Ovary (tissue), 9 donors: Measurements from ENCODE around the gene GPR150. TPM values are rescaled to one million over a fixed set of nuclear protein-coding genes. Genes with fewer than 3 reads are reported as not detected.

Experiments
- DNase-seq, 5 donors: peaks; one replicate each; pipeline ENCODE4 v3.0.0-alpha.2; 2019 to 2020
- H3K27ac ChIP-seq, 2 donors: fragments of 200-600 bp; one replicate each; pipeline versions ENCODE4 v1.5.1 to v1.8.0; 2019 to 2022
- H3K27me3 ChIP-seq: fragments of 200-600 bp; one replicate; pipeline ENCODE4 v1.8.0; 2022
- H3K36me3 ChIP-seq: fragments of 200-600 bp; sonication (generic); one replicate; pipeline ENCODE4 v1.5.1; 2019
- H3K4me1 ChIP-seq: one replicate; pipeline ENCODE4 v1.8.1; 2013; ENCODE audit warnings: mild to moderate bottlenecking, moderate library complexity; ENCODE audit not compliant: insufficient read depth
- H3K4me3 ChIP-seq: fragments of 200-600 bp; sonication (generic); one replicate; pipeline ENCODE4 v1.5.1; 2017
- H3K9me3 ChIP-seq, 2 donors: fragments of 200-600 bp in 1 of 2; sonication (generic) in 1 of 2; one replicate each; pipeline versions ENCODE4 v1.5.1 to v1.8.1; 2013 to 2019; ENCODE audit warnings: mild to moderate bottlenecking in 1 of 2, moderate library complexity in 1 of 2
- CTCF ChIP-seq, 3 donors: fragments of 450-650 bp in 2 of 3; fragments of 200-600 bp in 1 of 3; IDR thresholded peaks; one replicate each; pipeline versions ENCODE4 v1.5.1 to v1.8.0; 2016 to 2022; ENCODE audit warnings: antibody characterized with exemption in 3 of 3, mild to moderate bottlenecking in 1 of 3
- EP300 ChIP-seq: sonication (generic); formaldehyde crosslinking; IDR thresholded peaks from one replicate; pipeline ENCODE4 v1.6.1; 2017; ENCODE audit warnings: antibody characterized with exemption
- POLR2A ChIP-seq: fragments of 450-650 bp; IDR thresholded peaks from one replicate; pipeline ENCODE4 v1.6.1; 2017; ENCODE audit warnings: antibody characterized with exemption, mild to moderate bottlenecking, moderate library complexity
- WGBS, 3 donors: extraction: QIAGEN DNeasy Blood & Tissue Kit in 1 of 3; methylation state at CpG; one replicate each; pipeline versions ENCODE4 v1.1.5 to v1.1.7; 2013 to 2017; 5-methylcytosine and 5-hydroxymethylcytosine counted together
- intact Hi-C, 4 donors: fragments of 100-400 bp; cut with DNase I; formaldehyde crosslinking; loops; one replicate each; pipeline versions ENCODE4 v1.11.0 to v1.15.1; 2022 to 2023
- polyA plus RNA-seq, 2 donors: library from polyadenylated mRNA; stranded (reverse); fragments of 200-250 nt in 1 of 2; fragments of 350-450 nt in 1 of 2; fragmentation: Illumina TruSeq in 1 of 2; extraction: RNeasy Lipid Tissue Mini Kit (QIAGEN cat#74804) in 1 of 2; gene quantifications; one replicate each; pipeline ENCODE4 v1.2.3, GENCODE V29; 2013 to 2014
- total RNA-seq, 7 donors: library from RNA; depleted of rRNA in 2 of 7; stranded (reverse); fragments of >200 nt in 2 of 7; fragmentation: NEBNext Ultra II Directional in 3 of 7; extraction: Animal tissue kit (Norgen Biotek cat#: 25700) in 3 of 7; gene quantifications; one replicate each; pipeline versions ENCODE4 v1.1.0 to v1.2.4, GENCODE V29; 2016 to 2023
- donor health status: DM: no; HTN: no; CAD: no; lungs with moderate emphysema.
- donor health status: DM: no; HTN: no; CAD: no.
- donor health status: Bipolar disorder and iron deficiency.
- donor health status: DM: yes; HTN: yes; CAD: no.
- donor health status: DM: no; HTN: no; CAD: no.
- donor health status: DM: yes; HTN: yes; CAD: no.

GPR150 gene
- total and polyA plus RNA-seq, 9 donors = 0.05 to 0.50 (median 0.10) TPM; not detected in 4

DNA sequence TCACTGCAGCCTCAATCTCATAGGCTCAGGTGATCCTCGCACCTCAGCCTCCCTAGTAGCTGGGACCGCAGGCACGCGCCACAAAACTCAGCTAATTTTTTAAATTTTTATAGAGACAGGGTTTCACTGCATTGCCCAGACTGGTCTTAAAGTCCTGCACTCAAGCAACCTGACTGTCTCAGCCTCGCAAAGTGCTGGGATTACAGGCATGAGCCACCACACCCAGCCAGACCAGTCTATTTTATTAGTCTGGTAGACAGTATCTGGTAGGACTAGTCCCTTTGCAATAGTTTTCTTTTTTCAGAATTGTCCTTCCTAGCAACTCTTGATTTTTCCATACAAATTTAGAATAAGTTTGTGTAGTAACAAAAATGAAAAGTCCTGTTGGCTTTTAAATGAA is 14.1 kb upstream of the GPR150 start:
- Histone ChIP-seq H3K4me3 (no peak overlapping the region), H3K36me3 (no peaks in the 10 kb centered on the region), H3K27ac (no peak overlapping the region), H3K4me1 (no peaks in the 10 kb centered on the region), H3K9me3 (no peaks in the 10 kb centered on the region), H3K27me3 (no peaks in the 10 kb centered on the region)
- DNase-seq = no peak
- WGBS, 3 donors = 97 to 98% (median 98%) methylated on average over 5 of the region's 5 CpGs
- intact Hi-C loops = no loop called here
- TF ChIP-seq CTCF (IDR thresholded peaks at IDR 0.05) (no peak), POLR2A (no peak), EP300 (no peak)

DNA sequence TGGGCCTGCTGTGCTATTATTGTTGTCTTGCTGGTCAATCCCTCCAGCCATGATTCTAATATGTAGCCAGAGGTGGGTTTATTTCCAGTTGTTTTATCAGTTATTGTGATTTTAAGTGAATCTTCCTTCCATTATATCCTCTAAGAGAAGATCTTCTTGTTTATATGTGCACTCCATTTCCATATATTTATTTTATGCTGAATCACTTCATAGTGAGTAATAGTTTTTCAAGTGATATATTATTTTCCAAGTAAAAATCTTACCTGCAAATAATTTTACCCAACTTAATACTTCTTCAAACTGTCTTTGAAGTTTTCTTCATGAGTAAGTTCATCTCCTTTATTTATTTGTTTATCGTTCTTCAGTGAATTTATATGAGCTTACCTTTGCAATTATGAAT is 13.5 kb upstream of the GPR150 start:
- Histone ChIP-seq H3K4me3 (no peak overlapping the region), H3K4me1 (no peaks in the 10 kb centered on the region), H3K36me3 (no peaks in the 10 kb centered on the region), H3K27ac (no peak overlapping the region), H3K27me3 (no peaks in the 10 kb centered on the region), H3K9me3 (no peaks in the 10 kb centered on the region)
- intact Hi-C loops = no loop called here
- TF ChIP-seq CTCF (IDR thresholded peaks at IDR 0.05) (no peak), POLR2A (no peak), EP300 (no peak)
- DNase-seq = no peak
- WGBS, 3 donors = 96 to 98% (median 97%) methylated on average over 1 of the region's 1 CpG

- Histone ChIP-seq H3K9me3 (no peaks in the 10 kb centered on the region), H3K36me3 (no peaks in the 10 kb centered on the region), H3K4me3 (no peak overlapping the region), H3K27me3 (no peaks in the 10 kb centered on the region), H3K4me1 (no peaks in the 10 kb centered on the region), H3K27ac (no peak overlapping the region)
- intact Hi-C loops = no loop called here
- no peak for DNase-seq
- WGBS, 3 donors = 18 to 45% (median 21%) methylated on average over 3 of the region's 3 CpGs
- TF ChIP-seq POLR2A (no peak), CTCF (IDR thresholded peaks at IDR 0.05) (no peak), EP300 (no peak)
These were observed 10.2 kb upstream of the GPR150 start for GRCh38 chr5:95609711-95610110.

GRCh38 chr5:95610546-95610945 is 9.3 kb upstream of the GPR150 start:
- Histone ChIP-seq H3K36me3 (no peaks in the 10 kb centered on the region), H3K4me3 (no peak overlapping the region), H3K27ac (no peak overlapping the region), H3K9me3 (no peaks in the 10 kb centered on the region), H3K4me1 (no peaks in the 10 kb centered on the region), H3K27me3 (no peaks in the 10 kb centered on the region)
- WGBS, 3 donors = 92 to 94% (median 93%) methylated on average over 7 of the region's 7 CpGs
- DNase-seq = no peak
- TF ChIP-seq CTCF (IDR thresholded peaks at IDR 0.05) = no peak
- no peak for TF ChIP-seq POLR2A
- no peak for TF ChIP-seq EP300
- intact Hi-C loops = no loop called here

DNA sequence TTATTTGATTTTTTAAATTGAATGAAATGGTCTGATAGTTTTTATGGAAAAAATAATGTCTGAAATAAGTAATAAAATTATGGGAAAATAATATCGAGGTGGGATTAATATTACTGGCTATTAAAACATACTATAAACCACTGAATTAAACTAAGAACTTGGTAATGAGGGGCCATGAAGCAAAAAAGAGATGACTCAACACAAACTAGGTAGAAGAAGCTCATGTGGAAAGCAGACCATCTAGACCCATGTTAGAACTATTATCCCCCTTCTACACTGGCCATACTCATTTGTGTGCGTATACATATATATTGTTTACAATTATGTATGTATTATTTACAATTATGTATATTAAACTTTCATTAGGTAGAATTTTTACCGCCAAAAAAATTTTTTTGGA is 8.5 kb upstream of the GPR150 start:
- no peaks in the 10 kb centered on the region for H3K9me3 ChIP-seq
- no peak overlapping the region for H3K4me3 ChIP-seq
- H3K27me3 ChIP-seq = no peaks in the 10 kb centered on the region
- no peak for TF ChIP-seq POLR2A
- no peak for TF ChIP-seq CTCF (IDR thresholded peaks at IDR 0.05)
- no peak for TF ChIP-seq EP300
- no peaks in the 10 kb centered on the region for H3K4me1 ChIP-seq
- H3K27ac ChIP-seq = no peak overlapping the region
- 92 to 95% (median 94%) methylated on average over 3 of the region's 3 CpGs for WGBS, 3 donors
- H3K36me3 ChIP-seq = no peaks in the 10 kb centered on the region
- intact Hi-C loops = no loop called here
- no peak for DNase-seq
